Measurements from ENCODE around the gene CPNE7. TPM values are rescaled to one million over a fixed set of nuclear protein-coding genes. Genes with fewer than 3 reads are reported as not detected.
"Not testable (repeated sequence)": the region's sequence is repeated elsewhere in the genome, so short reads cannot be mapped to it uniquely, and the experiment has no call there.

CPNE7 gene
- polyA plus RNA-seq, 1 donor: 0.43 TPM

- no peak for DNase-seq (ENCODE audit: low read depth)
Observed at GRCh38 chr16:89565506-89566372, 9.8 kb upstream of the CPNE7 start.

DNA sequence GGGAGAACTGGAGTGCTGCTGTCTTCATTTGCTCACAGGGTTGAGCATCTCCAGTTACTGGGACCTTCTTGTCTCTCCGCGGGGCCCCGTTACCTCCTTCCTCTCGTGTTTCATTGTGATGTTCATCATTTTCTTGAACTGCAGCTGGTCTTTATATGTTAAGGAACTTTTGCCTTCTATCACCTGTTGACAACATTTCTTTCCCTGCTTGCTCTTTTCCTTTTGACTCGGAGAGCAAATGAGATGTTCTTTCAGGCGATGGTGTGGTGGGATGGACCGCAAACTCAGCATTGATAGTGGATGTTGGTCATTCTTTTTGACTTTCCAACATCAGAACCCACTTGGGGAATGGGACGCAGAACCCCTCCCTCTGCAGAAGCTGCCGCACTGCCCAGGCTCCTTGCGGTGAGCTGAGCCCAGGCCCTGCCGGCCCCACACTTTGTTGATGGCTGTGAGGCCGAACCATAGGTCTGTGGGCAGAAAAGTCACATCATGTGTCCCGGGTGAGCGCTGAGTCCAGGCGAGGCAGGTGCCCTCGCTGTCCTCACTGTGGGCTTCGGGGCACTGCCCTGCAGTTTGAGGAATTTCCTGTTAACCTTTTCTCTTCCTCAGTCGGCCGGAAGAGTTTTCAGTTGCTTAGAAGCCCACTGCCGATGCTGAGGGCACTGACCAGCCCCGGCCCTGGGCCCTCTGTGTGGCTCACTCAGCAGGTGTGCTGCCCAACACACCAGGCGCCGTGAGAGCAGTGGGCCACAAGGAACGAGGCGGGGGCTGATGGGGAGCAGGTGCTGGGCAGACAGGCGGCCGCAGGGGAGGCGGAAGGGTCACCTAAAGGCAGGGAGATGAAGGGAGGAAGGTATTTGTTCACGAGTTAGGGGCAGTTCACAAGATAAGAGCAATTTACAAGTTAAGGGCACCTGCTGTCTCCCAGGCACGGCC lies 7.6 kb upstream of the CPNE7 start:
- no peak for DNase-seq (ENCODE audit: low read depth)

DNA sequence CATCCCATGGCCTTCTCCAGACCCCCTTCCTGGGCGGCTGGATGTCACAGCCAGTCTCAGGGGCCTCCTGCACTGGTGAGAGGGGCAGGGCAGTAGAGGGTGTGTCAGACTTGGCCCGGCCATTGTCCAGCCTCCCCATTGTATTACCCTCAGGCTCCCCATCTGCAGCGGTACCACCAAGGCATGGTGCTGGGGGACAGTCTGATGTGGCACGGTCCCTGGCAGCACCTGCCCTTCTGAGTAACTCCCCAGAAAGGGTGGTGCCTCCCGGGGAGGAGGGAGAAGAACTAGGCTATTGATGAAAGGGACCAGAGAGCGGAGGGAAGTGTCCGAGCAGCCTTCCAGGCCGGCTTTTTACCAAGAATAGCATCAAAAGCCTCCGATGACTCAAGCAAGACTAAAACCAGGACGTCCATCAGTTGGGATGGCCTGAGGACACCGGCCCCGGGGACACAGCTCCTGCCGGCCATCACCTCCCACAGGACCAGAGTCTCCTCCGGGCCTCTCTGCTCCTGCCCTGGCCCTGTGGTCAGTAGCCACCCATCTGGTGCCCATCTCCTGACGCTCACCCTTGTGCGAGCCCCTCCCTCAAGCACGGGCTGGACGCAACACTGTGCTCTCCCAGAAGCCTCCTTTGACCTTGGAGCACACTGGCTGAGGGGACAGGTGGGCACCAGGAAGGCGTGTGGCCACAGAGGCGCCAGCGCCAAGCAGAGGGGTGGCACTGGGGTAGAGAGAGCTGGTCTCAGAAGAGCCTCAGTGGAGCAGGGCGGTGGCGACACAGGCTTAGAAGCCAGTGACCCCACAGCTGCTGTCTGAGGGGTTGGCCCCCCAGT lies 5.8 kb upstream of the CPNE7 start:
- no peak for DNase-seq (ENCODE audit: low read depth)

GRCh38 chr16:89570342-89570923 lies 5.1 kb upstream of the CPNE7 start:
- DNase-seq (ENCODE audit: low read depth): no peak

GRCh38 chr16:89570983-89571598 lies 4.5 kb upstream of the CPNE7 start:
- DNase-seq (ENCODE audit: low read depth): not testable (repeated sequence)

DNA sequence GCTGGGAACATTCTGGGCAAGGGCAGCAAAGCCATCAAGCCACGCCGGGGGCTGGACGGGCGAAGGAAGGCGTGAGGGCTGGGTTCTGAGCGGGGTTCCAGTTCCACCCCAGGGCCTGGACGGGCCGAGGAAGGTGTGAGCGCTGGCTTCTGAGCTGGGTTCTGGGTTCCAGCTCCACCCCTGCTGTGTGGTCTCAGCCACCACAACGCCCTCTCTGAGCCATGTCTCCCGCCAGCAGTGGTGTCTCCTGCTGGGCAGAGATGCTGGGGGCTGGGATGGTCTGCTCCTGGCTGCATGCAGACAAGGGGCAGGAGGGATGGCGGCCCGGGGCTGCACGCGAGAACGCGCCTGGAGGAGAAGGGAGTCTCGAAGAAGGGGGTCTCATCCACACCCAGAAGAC lies 3.9 kb upstream of the CPNE7 start:
- DNase-seq (ENCODE audit: low read depth): no peak

DNA sequence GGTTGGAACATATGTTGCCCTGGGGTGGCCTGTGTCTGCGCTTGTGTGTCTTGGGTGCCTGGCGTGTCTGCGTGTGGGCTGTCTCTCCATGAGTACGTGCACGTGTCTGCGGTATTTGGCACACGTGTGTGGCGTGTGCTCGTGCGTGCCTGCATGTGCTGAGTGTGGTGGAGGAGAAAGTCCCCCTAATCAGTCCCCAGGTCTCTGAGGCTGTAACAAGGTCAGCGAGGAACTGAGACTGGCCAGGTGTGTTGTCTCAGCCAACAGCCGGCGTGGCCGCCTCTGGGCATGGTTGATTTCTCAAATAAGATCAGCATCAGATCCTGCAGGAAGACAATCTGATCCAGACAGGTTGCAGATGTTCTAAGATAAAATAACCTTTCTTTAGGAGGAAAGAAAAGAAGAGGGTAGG lies 3.5 kb upstream of the CPNE7 start:
- DNase-seq (ENCODE audit: low read depth): no peak

DNA sequence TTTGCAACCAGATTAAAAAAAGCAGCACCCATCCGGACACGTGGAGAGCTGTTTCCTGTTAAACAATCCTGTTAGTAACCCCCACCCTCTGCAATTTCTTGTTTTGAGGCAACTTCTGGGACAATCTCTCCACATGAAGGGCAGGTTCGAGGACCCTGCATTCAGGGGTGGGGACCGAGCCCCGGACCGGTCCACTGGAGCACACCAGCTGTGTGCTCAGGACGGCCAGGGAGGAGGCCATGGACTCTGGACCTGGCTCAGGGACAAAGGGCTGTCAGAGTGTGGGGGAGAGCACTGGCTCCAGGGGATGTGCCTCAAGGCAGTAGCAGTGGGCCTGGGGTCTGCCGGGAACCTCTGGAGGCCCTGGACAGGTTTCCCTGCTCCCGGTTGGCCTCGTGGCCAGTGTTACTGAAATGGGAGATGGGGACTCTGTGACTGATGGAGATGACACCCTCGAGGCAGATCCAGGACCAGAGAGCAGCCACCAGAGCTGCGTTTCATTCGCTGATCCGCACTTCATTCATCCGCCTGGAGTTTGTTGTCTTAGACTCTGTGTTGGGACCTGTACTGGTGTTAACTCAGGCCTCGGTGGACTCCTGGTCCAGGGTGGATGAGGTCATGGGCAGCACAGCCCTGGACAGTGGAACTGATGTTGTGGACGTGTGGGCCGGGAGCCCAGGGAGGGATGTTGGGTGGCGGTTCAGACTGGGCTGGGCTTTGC lies 2.9 kb upstream of the CPNE7 start:
- no peak for DNase-seq (ENCODE audit: low read depth)

DNA sequence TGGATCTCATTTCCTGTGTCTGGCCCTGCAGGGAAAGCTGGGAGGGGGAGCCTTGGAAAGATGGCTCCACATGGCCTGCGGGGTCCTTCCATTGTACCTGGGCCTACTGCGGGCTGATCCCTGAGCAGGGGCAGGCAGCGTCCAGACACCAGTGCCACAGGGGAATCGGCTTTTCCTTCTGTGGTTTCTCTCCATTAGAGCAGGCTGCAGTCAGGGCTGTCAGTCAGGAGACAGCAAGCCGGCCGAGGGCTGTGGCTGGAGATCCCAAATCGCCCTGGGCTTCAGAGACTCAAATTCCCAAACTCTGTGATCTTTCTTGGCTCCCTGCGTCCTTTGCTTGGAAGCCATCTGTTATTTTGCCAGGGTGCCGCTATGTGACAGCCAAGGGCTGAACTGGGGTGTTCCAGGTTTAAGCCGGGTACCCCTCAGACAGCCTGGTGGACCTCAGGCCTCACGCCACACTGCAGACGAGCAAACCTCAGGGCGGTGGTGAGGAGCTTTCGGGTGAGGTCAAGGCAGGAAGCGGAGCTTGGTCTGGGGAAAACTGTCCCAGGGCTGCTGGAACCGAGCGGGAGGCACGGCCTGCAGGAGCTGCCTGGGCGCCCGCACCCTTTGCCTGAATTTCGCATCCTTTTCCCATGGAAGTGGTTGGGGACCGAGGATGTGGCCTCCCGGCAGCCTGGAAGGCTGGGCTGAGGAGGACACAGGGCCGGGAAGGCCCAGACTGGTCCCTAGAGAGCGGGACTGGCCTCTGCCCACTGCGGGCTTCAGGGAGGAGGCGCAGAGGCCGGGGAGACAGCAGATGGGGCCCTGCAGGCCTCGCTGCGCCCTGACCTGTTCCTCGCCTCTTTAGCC lies 1.5 kb upstream of the CPNE7 start:
- DNase-seq (ENCODE audit: low read depth): no peak

- no peak for DNase-seq (ENCODE audit: low read depth)
Observed at GRCh38 chr16:89574681-89575246, 794 bp upstream of the CPNE7 start.

GRCh38 chr16:89576153-89577054 lies 846 bp downstream of the CPNE7 start:
- DNase-seq (ENCODE audit: low read depth): no peak

GRCh38 chr16:89577055-89577759 lies 1.6 kb downstream of the CPNE7 start:
- no peak for DNase-seq (ENCODE audit: low read depth)

DNA sequence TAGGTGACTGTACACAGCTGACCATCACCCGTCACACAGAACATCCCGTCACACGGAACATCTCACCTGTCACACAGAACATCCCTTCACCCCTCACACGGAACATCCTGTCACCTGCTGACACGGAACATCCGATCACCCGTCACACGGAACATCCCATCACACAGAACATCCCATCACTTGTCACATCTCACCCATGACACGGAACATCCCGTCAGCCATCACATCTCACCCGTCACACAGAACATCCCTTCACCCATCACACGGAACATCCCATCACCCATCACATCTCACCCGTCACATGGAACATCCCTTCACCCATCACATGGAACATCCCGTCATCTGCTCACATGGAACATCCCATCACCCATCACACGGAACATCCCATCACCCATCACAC lies 3.8 kb downstream of the CPNE7 start:
- no peak for DNase-seq (ENCODE audit: low read depth)

DNA sequence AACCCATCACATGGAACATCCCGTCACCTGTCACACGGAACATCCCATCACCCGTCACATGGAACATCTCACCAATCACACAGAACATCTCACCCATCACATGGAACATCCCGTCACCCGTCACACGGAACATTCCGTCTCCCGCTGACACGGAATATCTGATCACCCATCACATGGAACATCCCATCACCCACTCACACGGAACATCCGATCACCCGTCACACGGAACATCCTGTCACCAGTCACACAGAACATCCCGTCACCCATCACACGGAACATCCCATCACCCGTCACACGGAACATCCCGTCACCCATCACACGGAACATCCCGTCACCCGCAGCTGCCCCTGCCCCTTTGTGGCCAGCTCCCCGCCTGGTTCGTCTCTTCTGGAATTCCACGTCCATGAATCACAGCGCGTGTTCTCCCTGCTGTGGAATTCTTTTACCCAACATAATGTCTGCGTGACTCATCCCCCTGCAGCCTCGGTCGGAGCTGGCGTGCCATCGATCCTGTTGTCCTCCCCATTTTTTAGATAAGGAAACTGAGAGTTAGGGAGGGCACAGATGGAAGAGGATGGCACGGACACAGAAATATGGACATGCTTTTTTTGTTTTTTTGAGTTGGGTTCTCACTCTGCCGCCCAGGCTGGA lies 5.6 kb downstream of the CPNE7 start:
- no peak for DNase-seq (ENCODE audit: low read depth)

GRCh38 chr16:89581861-89582563 lies 6.5 kb downstream of the CPNE7 start:
- DNase-seq (ENCODE audit: low read depth): no peak

- no peak for DNase-seq (ENCODE audit: low read depth)
Observed at GRCh38 chr16:89582614-89583196, 7.1 kb downstream of the CPNE7 start.
